ENCODE results near the gene OR2K2. TPM values are rescaled to one million over a fixed set of nuclear protein-coding genes. Genes with fewer than 3 reads are reported as not detected.
"Not testable (repeated sequence)": the region's sequence is repeated elsewhere in the genome, so short reads cannot be mapped to it uniquely, and the experiment has no call there.

The OR2K2 gene
- total RNA-seq, 1 donor from 2014 or later = not detected

DNA sequence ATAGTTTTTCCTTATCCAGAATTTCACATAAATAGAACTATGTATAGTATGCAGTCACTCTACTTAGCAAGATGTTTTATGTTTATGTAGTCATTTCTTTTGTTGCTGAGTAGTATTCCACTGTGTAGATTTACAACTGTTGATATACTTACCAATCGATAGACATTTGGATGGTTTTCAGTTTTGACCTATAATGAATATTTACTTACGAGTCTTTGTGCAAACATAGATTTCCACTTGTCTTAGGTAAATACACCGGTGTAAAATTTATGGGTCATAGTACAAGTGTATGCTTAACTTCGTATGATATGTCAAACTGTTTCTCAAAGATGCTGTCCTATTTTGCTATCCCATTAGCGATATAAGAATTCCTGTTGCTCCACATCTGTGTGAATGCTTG lies 19.7 kb upstream of the OR2K2 start:
- H3K9me3 Mint-ChIP-seq = peaks cover 8% of the 10 kb centered on the region
- H3K4me1 Mint-ChIP-seq = no peaks in the 10 kb centered on the region
- H3K36me3 Mint-ChIP-seq (ENCODE audit: low read depth) = no peaks in the 10 kb centered on the region
- TF ChIP-seq, protein P1, sequence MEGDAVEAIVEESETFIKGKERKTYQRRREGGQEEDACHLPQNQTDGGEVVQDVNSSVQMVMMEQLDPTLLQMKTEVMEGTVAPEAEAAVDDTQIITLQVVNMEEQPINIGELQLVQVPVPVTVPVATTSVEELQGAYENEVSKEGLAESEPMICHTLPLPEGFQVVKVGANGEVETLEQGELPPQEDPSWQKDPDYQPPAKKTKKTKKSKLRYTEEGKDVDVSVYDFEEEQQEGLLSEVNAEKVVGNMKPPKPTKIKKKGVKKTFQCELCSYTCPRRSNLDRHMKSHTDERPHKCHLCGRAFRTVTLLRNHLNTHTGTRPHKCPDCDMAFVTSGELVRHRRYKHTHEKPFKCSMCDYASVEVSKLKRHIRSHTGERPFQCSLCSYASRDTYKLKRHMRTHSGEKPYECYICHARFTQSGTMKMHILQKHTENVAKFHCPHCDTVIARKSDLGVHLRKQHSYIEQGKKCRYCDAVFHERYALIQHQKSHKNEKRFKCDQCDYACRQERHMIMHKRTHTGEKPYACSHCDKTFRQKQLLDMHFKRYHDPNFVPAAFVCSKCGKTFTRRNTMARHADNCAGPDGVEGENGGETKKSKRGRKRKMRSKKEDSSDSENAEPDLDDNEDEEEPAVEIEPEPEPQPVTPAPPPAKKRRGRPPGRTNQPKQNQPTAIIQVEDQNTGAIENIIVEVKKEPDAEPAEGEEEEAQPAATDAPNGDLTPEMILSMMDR (conservative IDR thresholded peaks at IDR 0.05) = no peak
- no peak for DNase-seq (ENCODE audit: low read depth, low spot score)
- H3K27me3 Mint-ChIP-seq (ENCODE audit: low read depth) = no peaks in the 10 kb centered on the region
- no peak overlapping the region for H3K27ac Mint-ChIP-seq (ENCODE audit: unreplicated experiment)
- H3K4me3 Mint-ChIP-seq = no peak overlapping the region

DNA sequence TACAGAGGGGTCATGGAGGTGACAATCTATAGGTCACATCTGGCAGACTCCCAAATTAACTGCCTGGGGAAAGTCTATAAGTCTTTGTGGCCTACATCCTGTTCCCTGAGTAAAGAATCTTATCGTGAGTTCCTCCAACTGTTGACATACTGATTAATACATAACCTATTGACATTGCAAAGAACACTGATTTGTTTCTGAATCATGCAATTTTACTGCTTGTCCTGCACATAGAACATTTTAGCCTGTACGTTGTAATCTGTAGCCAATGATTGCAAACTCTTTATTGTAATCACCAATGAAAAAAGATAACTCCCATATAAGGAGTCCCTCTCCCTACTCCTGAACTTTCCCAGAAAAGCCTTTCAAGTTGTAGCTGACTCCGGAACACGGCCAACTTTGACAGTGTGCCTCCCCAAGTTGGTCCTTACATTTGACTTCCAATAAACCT lies 18.8 kb upstream of the OR2K2 start:
- Mint-ChIP-seq H3K36me3 (ENCODE audit: low read depth) (no peaks in the 10 kb centered on the region), H3K4me3 (no peak overlapping the region), H3K27me3 (ENCODE audit: low read depth) (no peaks in the 10 kb centered on the region), H3K27ac (ENCODE audit: unreplicated experiment) (no peak overlapping the region), H3K4me1 (no peaks in the 10 kb centered on the region), H3K9me3 (peaks cover 8% of the 10 kb centered on the region)
- DNase-seq (ENCODE audit: low read depth, low spot score) = no peak
- TF ChIP-seq, protein P1 (conservative IDR thresholded peaks at IDR 0.05) = no peak

DNA sequence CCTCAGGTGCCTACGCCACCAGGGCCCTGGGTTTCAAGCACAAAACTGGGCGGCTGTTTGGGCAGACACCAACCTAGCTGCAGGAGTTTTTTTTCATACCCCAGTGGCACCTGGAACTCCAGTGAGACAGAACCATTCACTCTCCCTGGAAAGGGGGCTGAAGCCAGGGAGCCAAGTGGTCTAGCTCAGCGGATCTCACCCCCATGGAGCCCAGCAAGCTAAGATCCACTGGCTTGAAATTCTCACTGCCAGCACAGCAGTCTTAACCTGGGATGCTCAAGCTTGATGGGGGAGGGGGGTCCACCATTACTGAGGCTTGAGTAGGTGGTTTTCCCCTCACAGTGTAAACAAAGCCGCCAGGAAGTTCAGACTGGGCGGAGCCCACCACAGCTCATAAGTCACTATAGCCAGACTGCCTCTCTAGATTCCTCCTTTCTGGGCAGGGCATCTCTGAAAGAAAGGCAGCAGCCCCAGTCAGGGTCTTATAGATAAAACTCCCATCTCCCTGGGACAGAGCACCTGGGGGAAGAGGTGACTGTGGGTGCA lies 4.4 kb upstream of the OR2K2 start:
- not testable (repeated sequence) for H3K4me3 Mint-ChIP-seq; H3K4me1 Mint-ChIP-seq; H3K27me3 Mint-ChIP-seq (ENCODE audit: low read depth); DNase-seq (ENCODE audit: low read depth, low spot score); H3K36me3 Mint-ChIP-seq (ENCODE audit: low read depth); H3K27ac Mint-ChIP-seq (ENCODE audit: unreplicated experiment); H3K9me3 Mint-ChIP-seq

DNA sequence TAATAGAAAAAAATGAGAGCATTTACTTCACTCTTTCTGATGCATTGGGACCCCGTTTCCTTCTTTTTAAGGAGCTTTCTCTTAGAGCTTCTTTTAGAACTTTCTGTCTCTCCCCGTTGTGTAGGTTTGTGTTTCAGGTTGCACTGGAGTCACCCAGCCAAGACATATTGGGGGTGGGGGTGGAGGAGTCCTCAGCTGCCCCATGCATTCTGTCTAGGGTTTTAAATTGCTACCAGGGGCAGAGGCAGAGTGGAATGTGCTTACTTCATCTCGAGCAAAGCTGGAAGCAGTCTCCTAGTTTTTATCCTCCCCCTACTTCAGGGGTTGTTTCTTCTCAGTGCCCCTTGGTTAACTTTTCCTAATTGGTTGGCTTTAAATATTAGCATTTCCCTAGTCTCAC lies 9.4 kb downstream of the OR2K2 start:
- TF ChIP-seq, protein P1 (conservative IDR thresholded peaks at IDR 0.05) = no peak
- DNase-seq (ENCODE audit: low read depth, low spot score) = no peak
- peaks cover 6% of the 10 kb centered on the region for H3K36me3 Mint-ChIP-seq (ENCODE audit: low read depth)
- H3K27me3 Mint-ChIP-seq (ENCODE audit: low read depth) = no peaks in the 10 kb centered on the region
- no peak overlapping the region for H3K27ac Mint-ChIP-seq (ENCODE audit: unreplicated experiment)
- no peak overlapping the region for H3K4me3 Mint-ChIP-seq
- H3K4me1 Mint-ChIP-seq = no peaks in the 10 kb centered on the region
- H3K9me3 Mint-ChIP-seq = peaks cover 11% of the 10 kb centered on the region

DNA sequence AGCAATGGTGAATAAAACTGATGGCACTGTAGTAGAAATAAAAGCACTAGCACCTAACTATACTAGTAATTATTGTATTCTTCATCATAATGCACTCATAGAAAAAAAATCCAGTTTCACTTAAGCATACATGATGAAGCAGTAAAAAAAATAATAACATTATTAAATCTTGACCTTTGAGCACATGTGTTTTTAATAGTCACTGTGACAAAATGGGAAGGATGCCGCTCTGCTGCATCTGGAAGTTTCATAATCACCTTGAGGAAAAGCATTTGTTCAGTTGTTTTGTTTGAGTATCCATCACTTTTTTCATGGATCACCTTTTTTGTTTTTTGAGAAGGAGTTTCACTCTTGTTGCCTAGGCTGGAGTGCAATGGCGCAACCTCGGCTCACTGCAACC lies 13.2 kb downstream of the OR2K2 start:
- no peak for DNase-seq (ENCODE audit: low read depth, low spot score)
- H3K4me3 Mint-ChIP-seq = no peak overlapping the region
- no peak overlapping the region for H3K27ac Mint-ChIP-seq (ENCODE audit: unreplicated experiment)
- H3K4me1 Mint-ChIP-seq = no peaks in the 10 kb centered on the region
- H3K27me3 Mint-ChIP-seq (ENCODE audit: low read depth) = no peaks in the 10 kb centered on the region
- TF ChIP-seq, protein P1 (conservative IDR thresholded peaks at IDR 0.05) = no peak
- H3K36me3 Mint-ChIP-seq (ENCODE audit: low read depth) = peaks cover 4% of the 10 kb centered on the region
- H3K9me3 Mint-ChIP-seq = peaks cover 11% of the 10 kb centered on the region

DNA sequence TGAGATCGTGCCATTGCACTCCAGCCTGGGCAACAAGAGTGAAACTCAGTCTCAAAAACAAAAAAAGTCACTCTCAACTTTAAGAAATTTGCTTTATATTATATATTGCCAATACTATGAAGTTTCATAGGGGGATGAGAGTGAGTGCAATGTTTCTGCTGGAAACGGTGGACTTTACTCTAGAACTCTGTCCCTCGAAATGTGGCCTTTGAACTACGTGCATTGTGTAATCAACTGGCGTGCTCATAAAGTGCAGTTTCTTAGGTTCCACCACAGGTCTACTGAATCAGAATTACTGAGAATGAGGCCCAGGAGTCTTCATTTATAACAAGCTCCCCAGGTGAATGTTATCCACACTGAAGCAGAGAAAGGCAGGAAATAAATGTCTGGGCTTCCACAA lies 24.1 kb downstream of the OR2K2 start:
- DNase-seq (ENCODE audit: low read depth, low spot score) = no peak

DNA sequence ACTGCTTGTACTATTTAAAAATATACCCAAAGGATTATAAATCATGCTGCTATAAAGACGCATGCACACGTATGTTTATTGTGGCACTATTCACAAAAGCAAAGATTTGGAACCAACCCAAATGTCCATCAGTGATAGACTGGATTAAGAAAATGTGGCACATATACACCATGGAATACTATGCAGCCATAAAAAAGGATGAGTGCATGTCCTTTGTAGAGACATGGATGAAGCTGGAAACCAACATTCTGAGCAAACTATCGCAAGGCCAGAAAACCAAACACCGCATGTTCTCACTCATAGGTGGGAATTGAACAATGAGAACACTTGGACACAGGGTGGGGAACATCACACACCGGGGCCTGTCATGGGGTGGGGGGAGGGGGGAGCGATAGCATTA lies 26.0 kb downstream of the OR2K2 start:
- not testable (repeated sequence) for H3K27ac Mint-ChIP-seq (ENCODE audit: unreplicated experiment); H3K9me3 Mint-ChIP-seq; DNase-seq (ENCODE audit: low read depth, low spot score); H3K27me3 Mint-ChIP-seq (ENCODE audit: low read depth); H3K4me3 Mint-ChIP-seq; H3K4me1 Mint-ChIP-seq; H3K36me3 Mint-ChIP-seq (ENCODE audit: low read depth)

More for the DNA sequence above, 24.1 kb downstream of the OR2K2 start:
- H3K4me1 Mint-ChIP-seq = no peaks in the 10 kb centered on the region
- H3K9me3 Mint-ChIP-seq = no peaks in the 10 kb centered on the region
- no peak overlapping the region for H3K4me3 Mint-ChIP-seq
- no peaks in the 10 kb centered on the region for H3K27me3 Mint-ChIP-seq (ENCODE audit: low read depth)
- H3K36me3 Mint-ChIP-seq (ENCODE audit: low read depth) = no peaks in the 10 kb centered on the region
- TF ChIP-seq, protein P1 (conservative IDR thresholded peaks at IDR 0.05) = no peak
- H3K27ac Mint-ChIP-seq (ENCODE audit: unreplicated experiment) = no peak overlapping the region

Measured in neural crest cell (in vitro differentiated cells).